Measurements from ENCODE around the gene HEBP1. TPM values are rescaled to one million over a fixed set of nuclear protein-coding genes. Genes with fewer than 3 reads are reported as not detected.

Gene HEBP1
- total RNA-seq, 1 experiment from 2014 or later = 6.4 TPM

DNA sequence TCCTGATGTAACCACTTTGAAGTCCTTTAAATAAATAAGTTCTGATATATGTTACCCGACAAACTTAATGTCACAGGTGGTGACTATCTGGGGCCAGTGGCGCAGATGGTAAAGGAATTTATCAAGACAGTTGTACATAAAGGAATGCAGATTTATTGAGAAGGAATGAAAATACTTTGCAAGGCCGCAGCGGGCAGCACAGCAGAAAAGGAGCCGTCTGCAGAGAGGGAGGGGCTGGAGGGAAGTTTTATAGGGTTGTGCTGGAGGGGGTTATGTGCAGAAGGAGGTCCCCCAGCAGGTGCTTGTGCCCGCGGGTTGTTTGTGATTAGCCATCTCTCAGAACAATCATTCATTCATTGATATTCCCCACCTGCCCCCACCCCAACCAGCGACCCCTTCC lies 65.5 kb downstream of the HEBP1 start:
- no peak for DNase-seq (ENCODE audit: low read depth)
- in situ Hi-C loops (cut with HindIII; ENCODE audit: low pct_unique_long_range_greater_than_20kb, low sequenced_read_pairs) = no loop called here

DNA sequence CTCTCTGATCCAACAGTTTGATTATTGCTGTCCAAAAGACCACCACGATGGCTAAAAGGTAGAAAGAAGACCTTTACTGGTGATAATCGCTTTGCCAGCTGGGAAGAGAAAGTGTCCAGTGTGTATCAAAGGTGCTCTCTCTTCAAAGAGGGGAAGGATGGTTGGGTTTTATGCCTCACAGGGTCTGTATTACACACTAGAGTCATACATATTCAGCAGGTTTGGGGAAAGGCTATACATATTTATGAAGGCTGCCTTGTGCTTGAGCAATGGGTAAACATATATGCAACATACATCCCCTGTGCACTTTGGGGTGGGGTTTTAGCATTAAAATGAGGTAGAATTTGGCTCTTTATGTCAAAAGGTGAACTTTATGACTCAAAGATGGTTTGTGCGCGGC lies 66.3 kb downstream of the HEBP1 start:
- DNase-seq (ENCODE audit: low read depth) = no peak
- in situ Hi-C loops (cut with HindIII; ENCODE audit: low pct_unique_long_range_greater_than_20kb, low sequenced_read_pairs) = no loop called here

DNA sequence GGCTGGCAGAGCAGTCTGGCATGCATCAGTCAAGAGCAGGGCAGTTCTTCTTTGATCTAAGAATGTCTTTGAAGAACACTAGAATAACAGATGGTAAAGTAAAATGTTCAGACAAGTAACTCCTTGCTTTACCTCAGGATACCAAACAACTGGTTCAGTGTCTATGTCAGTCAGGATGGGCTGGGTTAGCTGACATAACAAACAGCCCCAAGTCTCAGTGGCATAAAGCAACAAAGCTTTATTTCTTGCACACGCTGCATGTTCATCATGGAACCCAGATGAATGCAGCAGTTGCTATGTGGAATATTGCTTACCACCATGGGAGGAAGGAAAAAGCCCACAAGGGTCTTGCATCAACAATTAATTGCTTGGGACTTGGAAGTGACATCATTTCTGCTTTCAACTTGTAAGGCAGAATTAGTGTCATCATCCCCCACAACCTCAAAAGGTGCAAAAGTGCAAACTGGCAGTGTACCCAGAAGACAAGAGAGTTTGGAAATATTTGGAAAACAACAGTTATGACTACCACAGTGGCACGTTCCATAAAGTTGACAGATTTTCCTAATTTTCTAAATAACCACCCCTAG lies 69.3 kb downstream of the HEBP1 start:
- in situ Hi-C loops (cut with HindIII; ENCODE audit: low pct_unique_long_range_greater_than_20kb, low sequenced_read_pairs) = no loop called here
- no peak for DNase-seq (ENCODE audit: low read depth)

DNA sequence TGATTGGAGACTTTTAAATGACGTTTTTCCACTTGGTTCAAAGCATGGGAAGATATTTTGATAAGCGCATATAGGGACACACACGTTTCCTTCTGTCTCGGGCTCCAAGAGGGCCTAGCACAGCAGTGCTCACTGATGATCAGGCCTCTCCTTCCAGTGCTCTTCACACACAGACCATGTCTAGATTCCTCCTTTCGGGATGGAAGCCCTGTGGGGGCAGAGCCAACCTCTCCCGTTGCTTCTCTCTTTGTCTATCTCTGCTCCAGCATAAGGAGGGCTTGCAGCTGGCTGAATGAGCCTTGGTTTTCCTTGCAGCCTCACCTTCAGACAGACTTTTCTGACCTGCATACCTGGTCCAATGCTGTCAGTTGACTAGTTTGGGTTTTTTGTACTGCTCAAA lies 70.4 kb downstream of the HEBP1 start:
- in situ Hi-C loops (cut with HindIII; ENCODE audit: low pct_unique_long_range_greater_than_20kb, low sequenced_read_pairs) = no loop called here
- no peak for DNase-seq (ENCODE audit: low read depth)

DNA sequence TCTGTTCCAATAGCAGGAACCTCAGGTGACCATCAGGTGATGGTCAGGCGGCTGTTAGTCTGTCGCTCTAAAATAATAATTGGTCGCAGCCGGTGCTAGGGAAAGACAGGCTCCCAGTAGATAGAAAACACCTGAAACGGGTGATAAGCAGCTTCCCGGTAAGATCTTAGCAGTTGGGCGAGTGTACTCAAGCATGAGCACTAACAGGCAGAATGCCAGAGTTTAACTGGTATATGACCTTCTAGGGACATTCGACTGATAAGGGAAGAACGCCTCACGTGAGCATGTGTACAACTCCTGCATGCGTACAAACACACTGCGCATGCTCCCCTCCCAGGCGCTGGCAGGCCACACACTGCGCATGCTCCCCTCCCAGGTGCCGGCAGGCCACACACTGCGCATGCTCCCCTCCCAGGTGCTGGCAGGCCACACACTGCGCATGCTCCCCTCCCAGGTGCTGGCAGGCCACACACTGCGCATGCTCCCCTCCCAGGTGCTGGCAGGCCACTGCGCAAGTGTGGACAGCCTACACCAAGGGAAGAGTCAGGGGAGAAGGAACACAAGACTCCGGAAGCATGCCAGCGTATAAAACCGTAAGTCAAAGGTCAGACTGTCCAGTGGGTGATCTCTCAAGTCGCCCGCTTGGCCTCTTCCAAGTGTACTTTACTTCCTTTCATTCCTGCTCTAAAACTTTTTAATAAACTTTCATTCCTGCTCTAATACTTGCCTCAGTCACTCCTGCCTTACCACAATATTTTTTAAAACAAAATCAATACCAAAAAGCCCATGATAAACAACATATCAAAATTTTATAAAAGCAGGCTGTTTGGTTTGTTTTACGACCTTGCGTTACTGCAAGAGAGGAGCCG lies 72.6 kb downstream of the HEBP1 start:
- in situ Hi-C loops (cut with HindIII; ENCODE audit: low pct_unique_long_range_greater_than_20kb, low sequenced_read_pairs) = no loop called here
- DNase-seq (ENCODE audit: low read depth) = peak; percentile 92

DNA sequence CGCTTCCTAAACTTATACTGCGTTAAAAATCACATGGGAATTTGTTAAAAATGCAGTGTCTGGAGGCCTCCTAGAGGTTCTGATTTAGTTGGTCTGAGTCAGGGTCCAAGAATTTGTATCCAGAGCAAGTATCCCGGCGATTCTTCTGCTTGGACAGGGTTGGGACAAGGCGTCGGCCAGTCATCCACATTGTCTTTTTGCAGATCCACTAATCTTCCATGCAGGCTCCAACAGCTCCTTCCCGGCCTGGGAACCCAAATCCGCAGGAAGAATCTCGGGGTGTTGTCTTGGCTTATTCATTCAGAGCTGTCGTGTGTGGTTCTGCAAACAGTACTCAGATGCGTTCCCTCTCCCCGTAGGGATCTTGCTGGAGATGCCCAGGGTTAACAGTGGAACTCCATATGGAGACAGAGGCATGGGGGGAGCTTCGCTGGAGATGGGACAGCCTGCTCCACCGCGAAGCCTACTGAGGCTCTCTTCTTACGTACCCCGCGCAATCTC lies 73.4 kb downstream of the HEBP1 start:
- in situ Hi-C loops (cut with HindIII; ENCODE audit: low pct_unique_long_range_greater_than_20kb, low sequenced_read_pairs) = no loop called here
- DNase-seq (ENCODE audit: low read depth) = no peak

DNA sequence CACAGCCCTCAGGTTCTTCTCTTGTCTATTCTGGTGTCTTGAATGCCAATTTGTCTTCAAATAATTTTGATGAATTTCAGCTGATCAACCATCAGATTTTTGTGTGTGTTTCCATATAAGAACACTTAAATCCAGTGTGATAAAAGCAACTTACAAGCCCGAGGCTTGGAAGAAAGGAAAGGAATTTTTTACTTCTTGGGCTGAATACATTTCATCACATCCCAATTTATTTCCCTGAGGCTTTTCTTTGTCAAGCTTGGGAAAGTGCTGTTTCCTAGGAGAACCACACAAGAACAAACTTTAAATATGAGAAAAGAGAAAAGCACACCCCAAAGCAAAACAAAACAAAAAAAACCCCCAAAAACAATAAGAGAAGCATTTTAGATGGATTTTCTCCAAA lies 74.7 kb downstream of the HEBP1 start:
- no peak for DNase-seq (ENCODE audit: low read depth)
- in situ Hi-C loops (cut with HindIII; ENCODE audit: low pct_unique_long_range_greater_than_20kb, low sequenced_read_pairs) = no loop called here

Other genes starting within 250 kb of the HEBP1 start
- 5.1 and 8.4 TPM in 2 replicates for gene APOLD1, start 214.6 kb downstream of the HEBP1 start, total RNA-seq (2014; rRNA removed; shearing (Covaris generic); ENCODE audit: low replicate concordance)
- 71.9 and 114 TPM in 2 replicates for gene DDX47, start 186.9 kb downstream of the HEBP1 start, total RNA-seq (2014; rRNA removed; shearing (Covaris generic); ENCODE audit: low replicate concordance)
- gene GPRC5A, start 108.7 kb downstream of the HEBP1 start, total RNA-seq (2014; rRNA removed; shearing (Covaris generic); ENCODE audit: low replicate concordance) = 53.4 and 77.9 TPM in 2 replicates
- gene GPRC5D, start 48.1 kb downstream of the HEBP1 start, total RNA-seq (2014; rRNA removed; shearing (Covaris generic); ENCODE audit: low replicate concordance) = not detected in 2 replicates
- gene FAM234B, start 44.1 kb upstream of the HEBP1 start, total RNA-seq (2014; rRNA removed; shearing (Covaris generic); ENCODE audit: low replicate concordance) = 2.5 and 6.7 TPM in 2 replicates
- gene GSG1, start 103.4 kb upstream of the HEBP1 start, total RNA-seq (2014; rRNA removed; shearing (Covaris generic); ENCODE audit: low replicate concordance) = not detected in 2 replicates
- gene EMP1, start 196.5 kb upstream of the HEBP1 start, total RNA-seq (2014; rRNA removed; shearing (Covaris generic); ENCODE audit: low replicate concordance) = 7.8 and 17.2 TPM in 2 replicates

All from Caki2 (cell line).